Renal cortex interstitium (tissue), 3 donors: ENCODE measurements around the gene SLITRK3. TPM values are rescaled to one million over a fixed set of nuclear protein-coding genes. Genes with fewer than 3 reads are reported as not detected.

Experiments
- polyA plus RNA-seq, 3 donors: library from polyadenylated mRNA; unstranded; fragments of 120-200 nt; gene quantifications; one replicate each; pipeline ENCODE4 v1.2.1, GENCODE V29; 2013; ENCODE audit not compliant: insufficient read length in 3 of 3

The SLITRK3 gene
- polyA plus RNA-seq, 3 donors = 0.18 to 0.64 (median 0.49) TPM

Other genes with a start within 250 kb of the SLITRK3 start
- gene SI, start 117.9 kb downstream of the SLITRK3 start, polyA plus RNA-seq = under 1 TPM in 1 of 3 donors, not detected in 2; 0.29 TPM